H9 (cell line): ENCODE measurements around the gene TMEM9. TPM values are rescaled to one million over a fixed set of nuclear protein-coding genes. Genes with fewer than 3 reads are reported as not detected.

Experiments used
- DNase-seq: peaks from one replicate; pipeline ENCODE4 v3.0.0-alpha.2; 2017
- H2AFZ ChIP-seq: one replicate; pipeline ENCODE4 v1.6.1; 2013; ENCODE audit warnings: mild to moderate bottlenecking, low read length, control low read depth, moderate library complexity
- H2AK5ac ChIP-seq: 2 replicates; pipeline ENCODE4 v1.6.1; 2013; ENCODE audit warnings: low read length, control low read depth, mixed read lengths; ENCODE audit not compliant: insufficient read length
- H2BK120ac ChIP-seq: one replicate; pipeline ENCODE4 v1.6.1; 2013; ENCODE audit warnings: low read depth, mild to moderate bottlenecking, low read length, control low read depth, inconsistent platforms; ENCODE audit not compliant: poor library complexity, severe bottlenecking
- H2BK12ac ChIP-seq: 2 replicates; pipeline ENCODE4 v1.6.1; 2013; ENCODE audit warnings: low read length, control low read depth, mixed read lengths, low read depth; ENCODE audit not compliant: insufficient read length
- H2BK15ac ChIP-seq: 2 replicates; pipeline ENCODE4 v1.6.1; 2013; ENCODE audit warnings: low read depth, low read length, control low read depth
- H2BK20ac ChIP-seq: one replicate; pipeline ENCODE4 v1.6.1; 2013; ENCODE audit warnings: low read depth, mild to moderate bottlenecking, low read length, control low read depth, inconsistent platforms; ENCODE audit not compliant: poor library complexity, severe bottlenecking
- H2BK5ac ChIP-seq: 2 replicates; pipeline ENCODE4 v1.6.1; 2013; ENCODE audit warnings: low read length, control low read depth, mixed read lengths; ENCODE audit not compliant: insufficient read length
- H3K14ac ChIP-seq: 2 replicates; pipeline ENCODE4 v1.6.1; 2013; ENCODE audit warnings: low read length, control low read depth; ENCODE audit not compliant: insufficient read depth
- H3K18ac ChIP-seq: 2 replicates; pipeline ENCODE4 v1.6.1; 2013; ENCODE audit warnings: low read depth, mild to moderate bottlenecking, mixed read lengths, low read length, control low read depth; ENCODE audit not compliant: insufficient read length
- H3K23ac ChIP-seq: 2 replicates; pipeline ENCODE4 v1.6.1; 2013; ENCODE audit warnings: low read length, control low read depth, mixed read lengths, low read depth; ENCODE audit not compliant: insufficient read length
- H3K23me2 ChIP-seq: 2 replicates; pipeline ENCODE4 v1.6.1; 2013; ENCODE audit warnings: low read depth, mild to moderate bottlenecking, mixed read lengths, low read length, control low read depth; ENCODE audit not compliant: insufficient read length, poor library complexity, severe bottlenecking
- H3K27ac ChIP-seq: 2 replicates; pipeline ENCODE4 v1.5.1; 2013; ENCODE audit warnings: low read length, control low read depth, mixed read lengths, low read depth; ENCODE audit not compliant: insufficient read length
- H3K27me3 ChIP-seq: 2 replicates; pipeline ENCODE4 v1.6.1; 2013; ENCODE audit warnings: low read length, control low read depth, inconsistent platforms; ENCODE audit not compliant: insufficient read depth
- H3K4ac ChIP-seq: 2 replicates; pipeline ENCODE4 v1.6.1; 2013; ENCODE audit warnings: low read depth, mild to moderate bottlenecking, control low read depth, inconsistent platforms, low read length, moderate library complexity
- H3K4me1 ChIP-seq: 2 replicates; pipeline ENCODE4 v1.6.1; 2013; ENCODE audit warnings: low read length, control low read depth, inconsistent platforms; ENCODE audit not compliant: insufficient read depth
- H3K4me2 ChIP-seq: 2 replicates; pipeline ENCODE4 v1.6.1; 2013; ENCODE audit warnings: low read length, control low read depth, mixed read lengths; ENCODE audit not compliant: insufficient read length, insufficient read depth
- H3K56ac ChIP-seq: 2 replicates; pipeline ENCODE4 v1.6.1; 2013; ENCODE audit warnings: low read depth, mild to moderate bottlenecking, mixed read lengths, low read length, control low read depth; ENCODE audit not compliant: insufficient read length
- H3K79me1 ChIP-seq: 2 replicates; pipeline ENCODE4 v1.6.1; 2013; ENCODE audit warnings: low read depth, mild to moderate bottlenecking, moderate library complexity, low read length, control low read depth, inconsistent platforms; ENCODE audit not compliant: insufficient read depth, poor library complexity, severe bottlenecking
- H3K79me2 ChIP-seq: 2 replicates; pipeline ENCODE4 v1.6.1; 2013; ENCODE audit warnings: low read length, control low read depth, inconsistent platforms; ENCODE audit not compliant: insufficient read depth
- H3K9ac ChIP-seq: 2 replicates; pipeline ENCODE4 v1.6.1; 2013; ENCODE audit warnings: low read length, control low read depth, mixed read lengths; ENCODE audit not compliant: insufficient read length; ENCODE audit errors: extremely low read depth
- H3K9me3 ChIP-seq: one replicate; pipeline ENCODE4 v1.6.1; 2013; ENCODE audit warnings: low read depth, low read length, inconsistent platforms; ENCODE audit not compliant: control insufficient read depth
- H3T11ph ChIP-seq: one replicate; pipeline ENCODE4 v1.6.1; 2013; ENCODE audit warnings: mild to moderate bottlenecking, low read length, control low read depth, inconsistent platforms
- H4K20me1 ChIP-seq: one replicate; pipeline ENCODE4 v1.6.1; 2013; ENCODE audit not compliant: control insufficient read depth, insufficient read length, insufficient read depth
- H4K5ac ChIP-seq: 2 replicates; pipeline ENCODE4 v1.6.1; 2013; ENCODE audit warnings: low read depth, mild to moderate bottlenecking, mixed read lengths, low read length, control low read depth; ENCODE audit not compliant: insufficient read length
- H4K8ac ChIP-seq: replicated peaks from 2 replicates; pipeline ENCODE4 v1.6.1; 2013; ENCODE audit warnings: low read length, control low read depth, mixed read lengths, low read depth; ENCODE audit not compliant: insufficient read length
- H4K91ac ChIP-seq: 2 replicates; pipeline ENCODE4 v1.6.1; 2013; ENCODE audit warnings: low read depth, mild to moderate bottlenecking, moderate library complexity, mixed read lengths, low read length, control low read depth; ENCODE audit not compliant: insufficient read length
- H3K27ac Mint-ChIP-seq, 3 experiments: 2 replicates in 2 of 3; 3 replicates in 1 of 3; pipeline ENCODE4 v1.8.0; 2020 to 2021; ENCODE audit warnings: mixed read lengths in 3 of 3, mild to moderate bottlenecking in 1 of 3, moderate library complexity in 1 of 3
- H3K27me3 Mint-ChIP-seq: 2 replicates; pipeline ENCODE4 v1.8.0; 2021; ENCODE audit warnings: low read depth, mild to moderate bottlenecking, moderate library complexity, mixed read lengths
- H3K36me3 Mint-ChIP-seq, 3 experiments: 2 replicates in 2 of 3; 3 replicates in 1 of 3; pipeline ENCODE4 v1.8.0; 2020 to 2021; ENCODE audit warnings: low read depth in 3 of 3, mixed read lengths in 3 of 3; ENCODE audit not compliant: insufficient read depth in 1 of 3
- H3K4me1 Mint-ChIP-seq, 2 experiments: 2 replicates each; pipeline ENCODE4 v1.8.0; 2020; ENCODE audit warnings: mixed read lengths in 2 of 2
- H3K4me3 Mint-ChIP-seq, 2 experiments: 2 replicates in 1 of 2; 3 replicates in 1 of 2; pipeline ENCODE4 v1.8.0; 2020 to 2021; ENCODE audit warnings: mild to moderate bottlenecking in 2 of 2, mixed read lengths in 2 of 2, moderate library complexity in 1 of 2
- H3K9me3 Mint-ChIP-seq, 2 experiments: 2 replicates in 1 of 2; 3 replicates in 1 of 2; pipeline ENCODE4 v1.8.0; 2020; ENCODE audit warnings: mild to moderate bottlenecking in 2 of 2, mixed read lengths in 2 of 2, moderate library complexity in 1 of 2
- WGBS: extraction: QIAGEN DNeasy Blood & Tissue Kit; methylation state at CpG from one replicate; pipeline ENCODE4 v1.1.7; 2013; ENCODE audit warnings: missing lambda C conversion rate, low lambda C conversion rate, mixed read lengths; ENCODE audit not compliant: insufficient read length; ENCODE audit errors: extremely low coverage; 5-methylcytosine and 5-hydroxymethylcytosine counted together
- total RNA-seq: library from RNA; stranded (reverse); gene quantifications from 2 replicates; pipeline ENCODE4 v1.2.1, GENCODE V29; 2021
- TF ChIP-seq, protein P1 (sequence below): fragments of 200-600 bp; sonication (generic); conservative IDR thresholded peaks from 3 replicates; pipeline ENCODE4 v1.8.0; 2021; ENCODE audit warnings: antibody characterized with exemption, mild to moderate bottlenecking

Gene TMEM9
- total RNA-seq, 1 experiment from 2014 or later: 93.4 TPM

DNA sequence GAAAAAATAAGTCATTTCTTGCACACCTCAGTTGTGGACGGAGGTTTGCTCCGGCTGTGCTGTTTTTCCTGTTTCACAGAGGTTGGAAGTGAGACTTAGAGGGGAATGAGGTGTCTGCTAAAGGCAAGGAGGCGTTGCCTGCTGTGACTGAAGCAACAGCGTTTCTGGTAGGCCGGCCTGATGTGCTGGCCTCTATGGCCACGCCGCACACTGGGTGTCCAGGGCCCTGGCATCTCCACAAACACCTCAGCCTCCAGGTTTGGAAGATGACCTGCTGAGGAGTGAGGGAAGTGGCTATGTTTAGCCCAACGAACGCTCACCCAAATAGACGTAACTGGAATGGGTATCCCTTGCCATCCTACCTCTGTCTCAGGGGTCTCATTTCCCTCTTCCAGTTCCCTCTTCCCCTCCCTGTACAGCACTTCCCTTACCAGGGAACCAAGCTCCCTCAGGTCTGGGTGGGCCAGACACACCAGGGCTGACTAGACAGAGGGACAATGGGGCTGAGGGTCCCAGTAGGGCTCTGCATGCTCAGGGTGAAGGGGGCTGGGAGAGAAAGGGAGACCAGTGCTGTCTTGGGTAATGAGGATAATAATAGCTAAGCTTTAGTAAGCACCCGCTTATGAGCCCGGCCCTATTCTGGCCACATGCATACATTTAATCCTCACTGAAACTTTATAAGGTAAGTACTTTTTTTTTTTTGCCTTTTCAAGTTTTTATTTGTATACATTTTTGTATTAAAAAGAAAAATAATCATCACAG is 53.9 kb downstream of the TMEM9 start:
- no peak overlapping the region for H2BK12ac ChIP-seq
- no peak overlapping the region for H2BK120ac ChIP-seq
- no peaks in the 10 kb centered on the region for H3K4me1 ChIP-seq
- H4K8ac ChIP-seq: no peak overlapping the region
- no peak overlapping the region for H3K56ac ChIP-seq
- no peak overlapping the region for H2AK5ac ChIP-seq
- no peaks in the 10 kb centered on the region for H4K20me1 ChIP-seq
- Mint-ChIP-seq H3K27ac (no peak overlapping the region), H3K4me3 (no peak overlapping the region), H3K4me1 (peaks cover 11 to 19% of the 10 kb centered on the region in 2 experiments), H3K36me3 (no peaks in the 10 kb centered on the region), H3K9me3 (no peaks in the 10 kb centered on the region), H3K27me3 (peaks cover 12% of the 10 kb centered on the region)
- H2BK5ac ChIP-seq: no peak overlapping the region
- no peaks in the 10 kb centered on the region; the same call in 1 of the 2 replicates for H3K27me3 ChIP-seq
- H3K4ac ChIP-seq: no peak overlapping the region
- H3K9ac ChIP-seq: no peak overlapping the region
- no peak overlapping the region for H3K14ac ChIP-seq
- TF ChIP-seq, protein P1, sequence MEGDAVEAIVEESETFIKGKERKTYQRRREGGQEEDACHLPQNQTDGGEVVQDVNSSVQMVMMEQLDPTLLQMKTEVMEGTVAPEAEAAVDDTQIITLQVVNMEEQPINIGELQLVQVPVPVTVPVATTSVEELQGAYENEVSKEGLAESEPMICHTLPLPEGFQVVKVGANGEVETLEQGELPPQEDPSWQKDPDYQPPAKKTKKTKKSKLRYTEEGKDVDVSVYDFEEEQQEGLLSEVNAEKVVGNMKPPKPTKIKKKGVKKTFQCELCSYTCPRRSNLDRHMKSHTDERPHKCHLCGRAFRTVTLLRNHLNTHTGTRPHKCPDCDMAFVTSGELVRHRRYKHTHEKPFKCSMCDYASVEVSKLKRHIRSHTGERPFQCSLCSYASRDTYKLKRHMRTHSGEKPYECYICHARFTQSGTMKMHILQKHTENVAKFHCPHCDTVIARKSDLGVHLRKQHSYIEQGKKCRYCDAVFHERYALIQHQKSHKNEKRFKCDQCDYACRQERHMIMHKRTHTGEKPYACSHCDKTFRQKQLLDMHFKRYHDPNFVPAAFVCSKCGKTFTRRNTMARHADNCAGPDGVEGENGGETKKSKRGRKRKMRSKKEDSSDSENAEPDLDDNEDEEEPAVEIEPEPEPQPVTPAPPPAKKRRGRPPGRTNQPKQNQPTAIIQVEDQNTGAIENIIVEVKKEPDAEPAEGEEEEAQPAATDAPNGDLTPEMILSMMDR: no peak
- H2BK20ac ChIP-seq: no peak overlapping the region
- H3K27ac ChIP-seq: no peak overlapping the region
- no peak overlapping the region for H3K18ac ChIP-seq
- no peaks in the 10 kb centered on the region for H3K79me2 ChIP-seq
- H3K4me2 ChIP-seq: no peak overlapping the region
- H3K23me2 ChIP-seq: no peaks in the 10 kb centered on the region
- no peaks in the 10 kb centered on the region for H3K79me1 ChIP-seq
- H4K5ac ChIP-seq: no peak overlapping the region
- no CpG with 5 or more reads among the region's 12 CpGs for WGBS
- H2BK15ac ChIP-seq: no peak overlapping the region
- H2AFZ ChIP-seq: no peak overlapping the region
- H3K9me3 ChIP-seq: no peaks in the 10 kb centered on the region
- H4K91ac ChIP-seq: no peak overlapping the region
- no peak for DNase-seq
- no peak overlapping the region for H3T11ph ChIP-seq
- H3K23ac ChIP-seq: no peak overlapping the region
